ENCODE data around the gene RGS21. TPM values are rescaled to one million over a fixed set of nuclear protein-coding genes. Genes with fewer than 3 reads are reported as not detected.
"Not testable (repeated sequence)": the region's sequence is repeated elsewhere in the genome, so short reads cannot be mapped to it uniquely, and the experiment has no call there.

The RGS21 gene
- total RNA-seq, 1 donor from 2014 or later, result not detected

DNA sequence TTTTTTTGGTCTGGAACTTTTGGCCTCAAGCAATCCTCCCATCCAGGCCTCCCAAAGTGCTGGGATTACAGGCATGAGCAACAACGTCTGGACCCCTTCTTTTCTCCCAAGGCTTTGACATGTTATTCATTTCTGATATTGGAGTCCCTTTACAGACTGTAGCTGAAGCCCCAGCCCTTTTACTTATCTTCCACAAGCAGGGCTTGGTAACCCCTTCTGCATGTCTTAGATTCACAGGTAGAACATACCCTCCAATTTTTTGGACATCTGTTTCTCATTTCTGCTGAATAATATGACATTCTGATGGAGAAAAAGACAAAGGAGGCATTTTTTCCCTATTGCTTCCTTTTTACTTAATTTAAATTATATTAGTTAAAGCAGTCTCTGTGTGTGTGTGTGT, 39.2 kb upstream of the RGS21 start:
- no peaks in the 10 kb centered on the region for H3K4me1 Mint-ChIP-seq (ENCODE audit: low read depth, unreplicated experiment)
- H3K9me3 Mint-ChIP-seq (ENCODE audit: unreplicated experiment), result no peaks in the 10 kb centered on the region
- H3K36me3 Mint-ChIP-seq (ENCODE audit: unreplicated experiment), result peaks cover 6% of the 10 kb centered on the region
- no peak for DNase-seq
- TF ChIP-seq, protein P1, sequence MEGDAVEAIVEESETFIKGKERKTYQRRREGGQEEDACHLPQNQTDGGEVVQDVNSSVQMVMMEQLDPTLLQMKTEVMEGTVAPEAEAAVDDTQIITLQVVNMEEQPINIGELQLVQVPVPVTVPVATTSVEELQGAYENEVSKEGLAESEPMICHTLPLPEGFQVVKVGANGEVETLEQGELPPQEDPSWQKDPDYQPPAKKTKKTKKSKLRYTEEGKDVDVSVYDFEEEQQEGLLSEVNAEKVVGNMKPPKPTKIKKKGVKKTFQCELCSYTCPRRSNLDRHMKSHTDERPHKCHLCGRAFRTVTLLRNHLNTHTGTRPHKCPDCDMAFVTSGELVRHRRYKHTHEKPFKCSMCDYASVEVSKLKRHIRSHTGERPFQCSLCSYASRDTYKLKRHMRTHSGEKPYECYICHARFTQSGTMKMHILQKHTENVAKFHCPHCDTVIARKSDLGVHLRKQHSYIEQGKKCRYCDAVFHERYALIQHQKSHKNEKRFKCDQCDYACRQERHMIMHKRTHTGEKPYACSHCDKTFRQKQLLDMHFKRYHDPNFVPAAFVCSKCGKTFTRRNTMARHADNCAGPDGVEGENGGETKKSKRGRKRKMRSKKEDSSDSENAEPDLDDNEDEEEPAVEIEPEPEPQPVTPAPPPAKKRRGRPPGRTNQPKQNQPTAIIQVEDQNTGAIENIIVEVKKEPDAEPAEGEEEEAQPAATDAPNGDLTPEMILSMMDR (IDR thresholded peaks at IDR 0.05; ENCODE audit: partially characterized antibody, unreplicated experiment), result no peak
- H3K27me3 Mint-ChIP-seq (ENCODE audit: unreplicated experiment), result peaks cover 3% of the 10 kb centered on the region
- no peak overlapping the region for H3K4me3 Mint-ChIP-seq (ENCODE audit: unreplicated experiment)
- no peak overlapping the region for H3K27ac Mint-ChIP-seq (ENCODE audit: unreplicated experiment)

DNA sequence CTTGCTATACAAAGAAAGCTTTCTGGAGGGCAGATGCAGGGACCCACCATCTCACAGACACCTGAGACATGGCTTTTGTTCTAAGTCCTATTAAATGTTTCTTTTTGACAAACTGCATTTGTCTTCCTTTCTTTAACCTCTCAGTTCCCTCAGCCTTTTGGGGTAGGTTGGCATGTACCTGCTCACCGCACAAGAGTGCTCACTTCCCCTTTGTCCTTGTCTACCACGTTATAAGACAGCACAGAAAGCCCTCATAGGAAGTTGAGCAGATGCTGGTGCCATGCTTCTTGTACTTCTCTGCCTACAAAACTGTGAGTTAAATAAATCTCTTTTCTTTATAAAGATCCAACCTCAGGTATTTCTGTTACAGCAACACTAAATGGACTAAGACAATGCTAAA, 31.9 kb upstream of the RGS21 start:
- peaks cover 17% of the 10 kb centered on the region for H3K36me3 Mint-ChIP-seq (ENCODE audit: unreplicated experiment)
- peaks cover 8% of the 10 kb centered on the region for H3K9me3 Mint-ChIP-seq (ENCODE audit: unreplicated experiment)
- H3K4me1 Mint-ChIP-seq (ENCODE audit: low read depth, unreplicated experiment), result no peaks in the 10 kb centered on the region
- H3K27me3 Mint-ChIP-seq (ENCODE audit: unreplicated experiment), result peaks cover 5% of the 10 kb centered on the region
- H3K27ac Mint-ChIP-seq (ENCODE audit: unreplicated experiment), result no peak overlapping the region
- no peak overlapping the region for H3K4me3 Mint-ChIP-seq (ENCODE audit: unreplicated experiment)
- TF ChIP-seq, protein P1 (IDR thresholded peaks at IDR 0.05; ENCODE audit: partially characterized antibody, unreplicated experiment), result no peak
- no peak for DNase-seq

DNA sequence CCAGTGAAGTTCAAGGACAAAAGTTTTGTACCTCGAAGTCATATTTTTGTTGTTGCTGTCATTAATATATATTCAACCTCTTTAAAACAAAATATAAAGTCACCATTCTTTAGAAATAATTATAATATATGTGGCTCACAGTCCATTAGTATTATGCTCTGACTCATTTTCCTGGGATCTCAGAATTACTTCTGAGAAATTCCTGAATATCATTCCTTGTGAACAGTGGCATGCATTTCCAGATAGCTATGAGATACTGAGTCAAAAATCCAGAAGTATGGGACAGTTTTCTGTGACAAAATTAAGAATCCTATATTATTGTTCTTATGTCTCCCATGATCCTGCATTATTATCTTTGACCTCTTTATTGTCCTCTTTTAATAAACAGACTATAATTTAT, 13.8 kb upstream of the RGS21 start:
- Mint-ChIP-seq H3K4me1 (ENCODE audit: low read depth, unreplicated experiment) (no peaks in the 10 kb centered on the region), H3K27ac (ENCODE audit: unreplicated experiment) (no peak overlapping the region), H3K9me3 (ENCODE audit: unreplicated experiment) (no peaks in the 10 kb centered on the region), H3K36me3 (ENCODE audit: unreplicated experiment) (peaks cover 7% of the 10 kb centered on the region), H3K4me3 (ENCODE audit: unreplicated experiment) (no peak overlapping the region), H3K27me3 (ENCODE audit: unreplicated experiment) (no peaks in the 10 kb centered on the region)
- DNase-seq, result no peak
- TF ChIP-seq, protein P1 (IDR thresholded peaks at IDR 0.05; ENCODE audit: partially characterized antibody, unreplicated experiment), result no peak

DNA sequence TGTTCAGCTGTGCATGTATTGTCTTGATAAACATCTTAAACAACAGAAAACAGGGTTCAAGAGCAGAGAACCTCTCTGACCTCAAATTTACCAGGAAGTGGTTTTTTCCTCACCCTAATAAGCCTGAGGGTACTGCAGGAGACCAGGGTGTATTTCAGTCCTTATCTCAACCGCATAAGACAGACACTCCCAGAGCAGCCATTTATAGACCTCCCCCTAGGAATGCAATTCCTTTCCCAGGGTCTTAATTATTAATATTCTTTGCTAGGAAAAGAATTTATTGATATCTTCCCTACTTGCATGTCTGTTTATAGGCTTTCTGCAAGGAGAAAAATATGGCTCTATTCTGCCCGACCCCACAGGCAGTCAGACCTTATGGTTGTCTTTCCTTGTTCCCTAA, 8.5 kb upstream of the RGS21 start:
- not testable (repeated sequence) for H3K27me3 Mint-ChIP-seq (ENCODE audit: unreplicated experiment); H3K4me3 Mint-ChIP-seq (ENCODE audit: unreplicated experiment); H3K36me3 Mint-ChIP-seq (ENCODE audit: unreplicated experiment); H3K4me1 Mint-ChIP-seq (ENCODE audit: low read depth, unreplicated experiment); H3K27ac Mint-ChIP-seq (ENCODE audit: unreplicated experiment); DNase-seq; H3K9me3 Mint-ChIP-seq (ENCODE audit: unreplicated experiment)

DNA sequence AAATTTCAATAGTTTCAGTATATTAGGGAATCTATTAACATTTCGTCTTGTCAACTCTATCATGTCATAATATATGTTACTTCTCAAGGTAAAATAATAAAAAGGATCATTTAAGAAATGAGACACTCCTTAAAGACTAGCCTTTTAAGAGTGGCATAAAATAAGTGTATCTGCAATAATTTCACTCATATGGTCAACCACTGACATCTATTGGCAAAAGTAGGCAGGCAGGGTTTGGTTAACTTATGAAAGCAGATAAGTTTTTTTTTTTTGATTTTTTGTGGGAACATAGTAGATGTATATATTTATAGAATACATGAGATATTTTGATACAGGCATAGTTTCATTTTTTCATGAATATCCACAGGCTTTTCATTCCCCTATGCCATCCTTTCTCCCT, 5.5 kb upstream of the RGS21 start:
- peaks cover 2% of the 10 kb centered on the region for H3K27me3 Mint-ChIP-seq (ENCODE audit: unreplicated experiment)

More for the DNA sequence above, 5.5 kb upstream of the RGS21 start:
- Mint-ChIP-seq H3K27ac (ENCODE audit: unreplicated experiment) (no peak overlapping the region), H3K4me3 (ENCODE audit: unreplicated experiment) (no peak overlapping the region), H3K4me1 (ENCODE audit: low read depth, unreplicated experiment) (no peaks in the 10 kb centered on the region), H3K36me3 (ENCODE audit: unreplicated experiment) (peaks cover 8% of the 10 kb centered on the region), H3K9me3 (ENCODE audit: unreplicated experiment) (no peaks in the 10 kb centered on the region)
- no peak for DNase-seq
- TF ChIP-seq, protein P1 (IDR thresholded peaks at IDR 0.05; ENCODE audit: partially characterized antibody, unreplicated experiment), result no peak
